ENCODE results near the gene FHAD1. TPM values are rescaled to one million over a fixed set of nuclear protein-coding genes. Genes with fewer than 3 reads are reported as not detected.

Gene FHAD1
- total and polyA plus RNA-seq, 2 donors (not counting 3 experiments of a cell fraction or from before 2014, with no cell fraction given) = 0.04 to 0.69 TPM

- Histone ChIP-seq H3K9me3 (replicated peaks; ENCODE audit: control insufficient read depth, insufficient read depth, low read length) (no peaks in the 10 kb centered on the region), H3K27me3 (ENCODE audit: control insufficient read depth in 2 of 2, insufficient read depth in 2 of 2, low read length in 2 of 2) (peaks cover 0 to 2% of the 10 kb centered on the region in 2 experiments), H3K27ac (ENCODE audit: insufficient read depth, low read depth, low read length) (no peak overlapping the region), H3K4me3 (replicated peaks in 1 of 3; ENCODE audit: insufficient read depth in 1 of 3, low read depth in 1 of 3, low read length in 3 of 3) (no peak overlapping the region), H3K79me2 (ENCODE audit: control insufficient read depth, insufficient read depth, low read length) (no peaks in the 10 kb centered on the region), H3K4me2 (ENCODE audit: insufficient read depth, low read length) (no peak overlapping the region), H3K9ac (replicated peaks; ENCODE audit: extremely low read depth, insufficient read depth, low read length) (no peak overlapping the region), H4K20me1 (replicated peaks; ENCODE audit: control insufficient read depth, extremely low read depth, insufficient read depth, low read length) (no peaks in the 10 kb centered on the region), H3K4me1 (ENCODE audit: control insufficient read depth, extremely low read depth, insufficient read depth, low read length) (no peaks in the 10 kb centered on the region), H2AFZ (ENCODE audit: low read depth, low read length) (no peak overlapping the region), H3K36me3 (ENCODE audit: control insufficient read depth in 2 of 2, extremely low read depth in 1 of 2, insufficient read depth in 2 of 2, low read length in 2 of 2) (no peaks in the 10 kb centered on the region), H3K9me1 (replicated peaks; ENCODE audit: control insufficient read depth, extremely low read depth, insufficient read depth, low read length) (no peaks in the 10 kb centered on the region)
- FAIRE-seq (no peak), DNase-seq (ENCODE audit: low read depth, low spot score) (no peak)
- TF ChIP-seq MYC (IDR thresholded peaks at IDR 0.05; ENCODE audit: low read depth, low read length) = no peak
- TF ChIP-seq JUN (IDR thresholded peaks at IDR 0.05; ENCODE audit: borderline replicate concordance, insufficient read depth, insufficient read length, low read depth) = no peak
- no peak for TF ChIP-seq POLR2AphosphoS5 (IDR thresholded peaks at IDR 0.05; ENCODE audit: insufficient read depth, low read depth, low read length)
- TF ChIP-seq CTCF (IDR thresholded peaks at IDR 0.05; ENCODE audit: extremely low read depth in 1 of 2, insufficient read depth in 1 of 2, low read depth in 1 of 2, low read length in 2 of 2) = no peak
- no peak for TF ChIP-seq GATA2 (IDR thresholded peaks at IDR 0.05; ENCODE audit: insufficient read depth, insufficient read length, low read depth, low read length)
- TF ChIP-seq FOS (IDR thresholded peaks at IDR 0.05; ENCODE audit: borderline replicate concordance, insufficient read depth, low read length) = no peak
- no peak for TF ChIP-seq EZH2 (IDR thresholded peaks at IDR 0.05; ENCODE audit: borderline replicate concordance, low read depth, low read length, severe bottlenecking)
- no peak for TF ChIP-seq POLR2A (IDR thresholded peaks at IDR 0.05; ENCODE audit: low read depth, low read length)
- TF ChIP-seq MAX (IDR thresholded peaks at IDR 0.05; ENCODE audit: insufficient read depth, insufficient read length) = no peak
- no TSS peak for BruUV-seq (replicated peaks)
- dilution Hi-C loops (cut with MboI; ENCODE audit: extremely low pct_ligation_motif_present, low sequenced_read_pairs) = no loop called here
- ChIA-PET CTCF (interaction anchor here (3.1 kb wide), 1 partner anchor 116 kb away, joined by 12 read pairs; no protein-coding TSS in a partner anchor), POLR2A (no interaction called here)
- intact Hi-C loops (cut with micrococcal nuclease) = no loop called here
Measured at GRCh38 chr1:15439325-15439724, 192.3 kb downstream of the FHAD1 start.

Measured in endothelial cell of umbilical vein (primary cell).